LNCAP (cell line): Measurements from ENCODE around the gene MAGEA11.

Source experiments
- CTCF ChIP-seq: fragments of 450-650 bp; IDR thresholded peaks from 2 replicates; pipeline ENCODE4 v1.5.1; 2017; ENCODE audit warnings: mild to moderate bottlenecking

The MAGEA11 gene

GRCh38 chrX:149716632-149717031, 4.8 kb downstream of the MAGEA11 start:
- TF ChIP-seq CTCF, result no peak

GRCh38 chrX:149717803-149718202, 5.9 kb downstream of the MAGEA11 start:
- no peak for TF ChIP-seq CTCF

GRCh38 chrX:149718757-149719156, 6.9 kb downstream of the MAGEA11 start:
- TF ChIP-seq CTCF, result no peak

- TF ChIP-seq CTCF, result no peak
These were observed 8.3 kb downstream of the MAGEA11 start for GRCh38 chrX:149720021-149720689.

GRCh38 chrX:149721778-149722177, 9.9 kb downstream of the MAGEA11 start:
- no peak for TF ChIP-seq CTCF

- no peak for TF ChIP-seq CTCF
These were observed 45.6 kb downstream of the MAGEA11 start for GRCh38 chrX:149757206-149758067.

- TF ChIP-seq CTCF, result no peak
These were observed 46.3 kb downstream of the MAGEA11 start for GRCh38 chrX:149758068-149758714.
